ENCODE measurements around the gene LPP. TPM values are rescaled to one million over a fixed set of nuclear protein-coding genes. Genes with fewer than 3 reads are reported as not detected.

The LPP gene
- total RNA-seq, 1 experiment from 2014 or later: 148 TPM

- H3K36me3 ChIP-seq (ENCODE audit: low read depth): no peaks in the 10 kb centered on the region
- no peak overlapping the region for H2AFZ ChIP-seq
- no peaks in the 10 kb centered on the region for H3K27me3 ChIP-seq (ENCODE audit: insufficient read depth, low read depth)
- no peak overlapping the region for H3K27ac ChIP-seq
- ChIA-PET POLR2A (ENCODE audit: unreplicated experiment) (interaction anchor here (0.6 kb wide), 1 partner anchor 24 kb away, joined by 6 read pairs; no protein-coding TSS in a partner anchor), CTCF (no interaction called here)
- intact Hi-C loops (cut with micrococcal nuclease; ENCODE audit: unreplicated experiment): no loop called here
- H3F3A ChIP-seq (ENCODE audit: insufficient read depth, low read depth): no peaks in the 10 kb centered on the region
- no peak for DNase-seq
- no peaks in the 10 kb centered on the region for H3K79me2 ChIP-seq (ENCODE audit: low read depth)
- TF ChIP-seq CTCF (conservative IDR thresholded peaks at IDR 0.05) (no peak), EZH2 (IDR thresholded peaks at IDR 0.05; ENCODE audit: low read depth) (no peak)
- no peaks in the 10 kb centered on the region; the same call in 1 of the 2 replicates for H3K9me3 ChIP-seq (ENCODE audit: insufficient read depth, low read depth)
- no peaks in the 10 kb centered on the region for H3K4me1 ChIP-seq (replicated peaks; ENCODE audit: insufficient read depth)
- H3K9me2 ChIP-seq (ENCODE audit: insufficient read depth): no peaks in the 10 kb centered on the region
- no peak overlapping the region for H3K4me3 ChIP-seq
- no peak overlapping the region for H3K4me2 ChIP-seq
- BruUV-seq (replicated peaks): no TSS peak
- H4K20me1 ChIP-seq (ENCODE audit: insufficient read depth): no peaks in the 10 kb centered on the region
Observed at GRCh38 chr3:188923671-188924070, 769.7 kb downstream of the LPP start.

GRCh38 chr3:188925376-188925775, 771.4 kb downstream of the LPP start:
- no peak for DNase-seq
- intact Hi-C loops (cut with micrococcal nuclease; ENCODE audit: unreplicated experiment): no loop called here
- CTCF ChIA-PET: no interaction called here

DNA sequence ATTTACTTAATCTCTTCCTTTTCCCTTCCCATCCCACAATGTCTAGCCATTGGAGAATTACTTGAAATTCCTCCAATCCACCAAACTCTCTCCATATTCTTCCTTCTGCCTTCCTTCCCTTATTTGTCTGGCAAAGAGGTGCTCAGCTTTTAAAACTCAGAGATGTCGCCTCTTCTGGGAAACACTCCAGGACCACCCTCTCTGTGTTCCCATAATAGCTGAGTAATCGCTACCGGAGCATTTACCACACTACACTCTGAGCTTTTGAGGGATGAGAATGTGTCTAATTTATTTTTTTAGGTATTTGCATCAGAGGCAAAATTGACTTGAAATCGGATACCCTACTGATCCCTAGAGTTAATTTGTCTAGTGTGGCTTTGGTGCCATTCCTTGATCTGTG, 772.2 kb downstream of the LPP start:
- no peak for DNase-seq
- Histone ChIP-seq H2AFZ (no peak overlapping the region), H4K20me1 (ENCODE audit: insufficient read depth) (no peaks in the 10 kb centered on the region), H3K36me3 (ENCODE audit: low read depth) (no peaks in the 10 kb centered on the region), H3K27me3 (ENCODE audit: insufficient read depth, low read depth) (no peaks in the 10 kb centered on the region), H3K4me1 (replicated peaks; ENCODE audit: insufficient read depth) (no peaks in the 10 kb centered on the region), H3K9me2 (ENCODE audit: insufficient read depth) (no peaks in the 10 kb centered on the region), H3K27ac (no peak overlapping the region), H3K9me3 (ENCODE audit: insufficient read depth, low read depth) (no peaks in the 10 kb centered on the region), H3K4me3 (no peak overlapping the region), H3K79me2 (ENCODE audit: low read depth) (no peaks in the 10 kb centered on the region), H3K4me2 (no peak overlapping the region), H3F3A (ENCODE audit: insufficient read depth, low read depth) (no peaks in the 10 kb centered on the region)
- intact Hi-C loops (cut with micrococcal nuclease; ENCODE audit: unreplicated experiment): no loop called here
- ChIA-PET CTCF (no interaction called here), POLR2A (ENCODE audit: unreplicated experiment) (no interaction called here)
- TF ChIP-seq EZH2 (IDR thresholded peaks at IDR 0.05; ENCODE audit: low read depth) (no peak), CTCF (conservative IDR thresholded peaks at IDR 0.05) (no peak)
- no TSS peak for BruUV-seq (replicated peaks)

More at GRCh38 chr3:188925376-188925775, 771.4 kb downstream of the LPP start:
- POLR2A ChIA-PET (ENCODE audit: unreplicated experiment): no interaction called here
- no peak overlapping the region for H2AFZ ChIP-seq
- no peak overlapping the region for H3K27ac ChIP-seq
- TF ChIP-seq CTCF (conservative IDR thresholded peaks at IDR 0.05) (no peak), EZH2 (IDR thresholded peaks at IDR 0.05; ENCODE audit: low read depth) (no peak)
- H3K27me3 ChIP-seq (ENCODE audit: insufficient read depth, low read depth): no peaks in the 10 kb centered on the region
- no peaks in the 10 kb centered on the region for H3K4me1 ChIP-seq (replicated peaks; ENCODE audit: insufficient read depth)
- H3K36me3 ChIP-seq (ENCODE audit: low read depth): no peaks in the 10 kb centered on the region
- no peaks in the 10 kb centered on the region for H4K20me1 ChIP-seq (ENCODE audit: insufficient read depth)
- H3F3A ChIP-seq (ENCODE audit: insufficient read depth, low read depth): no peaks in the 10 kb centered on the region
- no peak overlapping the region for H3K4me2 ChIP-seq
- no peaks in the 10 kb centered on the region for H3K9me2 ChIP-seq (ENCODE audit: insufficient read depth)
- H3K9me3 ChIP-seq (ENCODE audit: insufficient read depth, low read depth): no peaks in the 10 kb centered on the region; the same call in 1 of the 2 replicates
- H3K79me2 ChIP-seq (ENCODE audit: low read depth): no peaks in the 10 kb centered on the region
- no peak overlapping the region for H3K4me3 ChIP-seq
- no TSS peak for BruUV-seq (replicated peaks)

Data from PC-9 (cell line).